Stimulated activated CD4-positive, alpha-beta T cell treated with anti-CD3 and anti-CD28 coated beads, Interleukin-4, amount 100 ng/mL, for 48 hours (primary cell): ENCODE data around the gene SYNE2.
"Not testable (repeated sequence)": the region's sequence is repeated elsewhere in the genome, so short reads cannot be mapped to it uniquely, and the experiment has no call there.

Experiments used
- DNase-seq, 2 donors: peaks; one replicate each; pipeline ENCODE4 v3.0.0-alpha.2; 2020; ENCODE audit warnings: low read depth in 2 of 2

Gene SYNE2

GRCh38 chr14:64025479-64025878 is 172.7 kb downstream of the SYNE2 start:
- DNase-seq: no peak

- DNase-seq: no peak
These were observed 173.8 kb downstream of the SYNE2 start for GRCh38 chr14:64026600-64026999.

GRCh38 chr14:64035143-64035542 is 182.3 kb downstream of the SYNE2 start:
- DNase-seq: no peak

GRCh38 chr14:64037869-64038745 is 185.3 kb downstream of the SYNE2 start:
- DNase-seq: not testable (repeated sequence)

GRCh38 chr14:64038841-64039542 is 186.2 kb downstream of the SYNE2 start:
- DNase-seq: no peak

- no peak for DNase-seq
These were observed 187.2 kb downstream of the SYNE2 start for GRCh38 chr14:64040044-64040443.

- DNase-seq: not testable (repeated sequence)
These were observed 190.5 kb downstream of the SYNE2 start for GRCh38 chr14:64043296-64043695.

GRCh38 chr14:64045091-64045490 is 192.3 kb downstream of the SYNE2 start:
- no peak for DNase-seq

- DNase-seq: no peak
These were observed 197.0 kb downstream of the SYNE2 start for GRCh38 chr14:64049616-64050381.

- no peak for DNase-seq
These were observed 201.2 kb downstream of the SYNE2 start for GRCh38 chr14:64053694-64054669.

- DNase-seq: no peak
These were observed 206.8 kb downstream of the SYNE2 start for GRCh38 chr14:64059454-64060198.

GRCh38 chr14:64060199-64060545 is 207.4 kb downstream of the SYNE2 start:
- DNase-seq: no peak

- DNase-seq: peak in 1 of 2 donors; percentile 3
These were observed 207.9 kb downstream of the SYNE2 start for GRCh38 chr14:64060648-64061096.

GRCh38 chr14:64061115-64061514 is 208.3 kb downstream of the SYNE2 start:
- DNase-seq: no peak

GRCh38 chr14:64061706-64062105 is 208.9 kb downstream of the SYNE2 start:
- no peak for DNase-seq

- DNase-seq: no peak
These were observed 209.7 kb downstream of the SYNE2 start for GRCh38 chr14:64062381-64063115.

- no peak for DNase-seq
These were observed 211.6 kb downstream of the SYNE2 start for GRCh38 chr14:64064447-64064846.

GRCh38 chr14:64069634-64070359 is 217.0 kb downstream of the SYNE2 start:
- DNase-seq: no peak
